Stimulated activated CD4-positive, alpha-beta T cell treated with anti-CD3 and anti-CD28 coated beads, Interleukin-15, amount 100 ng/mL, for 48 hours (primary cell): ENCODE data around the gene IFT122.
"Not testable (repeated sequence)": the region's sequence is repeated elsewhere in the genome, so short reads cannot be mapped to it uniquely, and the experiment has no call there.

ENCODE experiments used
- DNase-seq, 2 donors: peaks; one replicate each; pipeline ENCODE4 v3.0.0-alpha.2; 2020; ENCODE audit warnings: low read depth in 2 of 2

Gene IFT122

DNA sequence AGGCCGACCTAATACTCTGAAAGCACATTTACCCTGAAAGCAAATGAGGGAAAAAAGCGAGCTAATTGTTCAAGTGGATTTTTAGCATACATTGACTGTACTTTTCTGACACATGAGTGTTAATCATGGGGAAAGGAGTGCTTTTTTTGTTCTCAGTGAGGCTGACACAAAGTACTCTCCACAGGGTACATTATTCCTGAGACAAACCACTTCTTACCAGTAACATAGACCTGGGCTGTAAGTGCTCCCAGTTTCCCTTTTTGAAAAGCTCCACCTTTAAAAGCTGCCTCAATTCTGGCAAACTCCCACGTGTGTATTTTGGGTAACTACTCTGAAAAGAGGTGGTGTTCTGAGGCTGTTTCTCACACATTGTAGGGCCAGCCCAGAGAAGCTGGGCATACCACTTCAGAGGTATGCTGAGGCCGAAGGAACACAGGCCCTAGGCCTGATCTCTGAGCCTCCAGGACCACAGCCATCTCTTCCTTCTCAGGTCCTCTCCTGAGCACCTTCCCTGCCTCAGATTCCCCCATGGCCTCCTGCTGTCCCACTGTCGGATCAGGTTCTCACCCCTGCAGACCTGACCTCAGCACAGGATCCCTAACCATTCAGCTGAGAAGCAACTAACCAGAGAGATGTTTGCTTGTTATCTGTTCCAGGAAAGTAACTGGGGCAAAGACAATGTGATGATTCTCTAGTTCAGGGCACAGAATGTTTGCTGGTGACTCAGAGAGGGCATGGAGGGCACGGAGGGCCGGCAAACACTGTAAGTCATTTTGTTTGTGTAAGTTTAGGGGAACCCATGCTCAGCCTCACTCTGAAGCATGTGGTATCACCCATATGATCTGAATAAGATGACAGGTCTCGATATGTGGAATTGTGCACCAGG, 58.8 kb downstream of the IFT122 start:
- not testable (repeated sequence) for DNase-seq

DNA sequence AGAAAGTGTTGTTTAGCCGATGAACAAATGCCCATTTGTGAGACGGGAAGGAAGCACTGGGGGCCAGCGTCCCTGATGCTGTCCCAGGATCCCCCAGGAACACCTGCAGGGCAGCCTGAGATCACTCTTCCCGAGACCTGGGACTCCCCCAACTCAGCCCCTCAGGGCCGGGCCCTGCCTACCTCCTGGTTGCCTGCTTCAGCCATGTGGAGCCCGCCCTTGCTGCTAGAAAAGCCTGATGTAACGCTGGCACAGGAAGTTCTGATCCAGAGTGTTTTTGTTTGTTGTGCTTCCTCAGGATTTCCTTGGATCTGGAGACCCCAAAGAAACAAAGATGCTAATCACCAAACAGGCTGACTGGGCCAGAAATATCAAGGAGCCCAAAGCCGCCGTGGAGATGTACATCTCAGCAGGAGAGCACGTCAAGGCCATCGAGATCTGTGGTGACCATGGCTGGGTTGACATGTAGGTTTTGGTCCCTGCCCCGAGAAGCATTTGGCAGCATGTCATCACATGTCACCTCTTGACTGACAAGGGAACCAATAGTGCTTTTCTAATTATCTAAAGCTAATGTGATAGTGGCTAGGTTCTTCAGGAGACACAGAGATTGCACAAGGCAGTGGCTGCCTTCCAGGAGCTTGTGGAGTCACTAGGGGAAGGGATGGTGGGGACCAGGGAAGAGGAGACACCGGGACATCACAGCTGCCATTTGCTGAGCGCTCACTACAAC, 59.7 kb downstream of the IFT122 start:
- DNase-seq: not testable (repeated sequence)

- no peak for DNase-seq
Observed at GRCh38 chr3:129500334-129500658, 60.3 kb downstream of the IFT122 start.

GRCh38 chr3:129501630-129502029, 61.6 kb downstream of the IFT122 start:
- DNase-seq: no peak

DNA sequence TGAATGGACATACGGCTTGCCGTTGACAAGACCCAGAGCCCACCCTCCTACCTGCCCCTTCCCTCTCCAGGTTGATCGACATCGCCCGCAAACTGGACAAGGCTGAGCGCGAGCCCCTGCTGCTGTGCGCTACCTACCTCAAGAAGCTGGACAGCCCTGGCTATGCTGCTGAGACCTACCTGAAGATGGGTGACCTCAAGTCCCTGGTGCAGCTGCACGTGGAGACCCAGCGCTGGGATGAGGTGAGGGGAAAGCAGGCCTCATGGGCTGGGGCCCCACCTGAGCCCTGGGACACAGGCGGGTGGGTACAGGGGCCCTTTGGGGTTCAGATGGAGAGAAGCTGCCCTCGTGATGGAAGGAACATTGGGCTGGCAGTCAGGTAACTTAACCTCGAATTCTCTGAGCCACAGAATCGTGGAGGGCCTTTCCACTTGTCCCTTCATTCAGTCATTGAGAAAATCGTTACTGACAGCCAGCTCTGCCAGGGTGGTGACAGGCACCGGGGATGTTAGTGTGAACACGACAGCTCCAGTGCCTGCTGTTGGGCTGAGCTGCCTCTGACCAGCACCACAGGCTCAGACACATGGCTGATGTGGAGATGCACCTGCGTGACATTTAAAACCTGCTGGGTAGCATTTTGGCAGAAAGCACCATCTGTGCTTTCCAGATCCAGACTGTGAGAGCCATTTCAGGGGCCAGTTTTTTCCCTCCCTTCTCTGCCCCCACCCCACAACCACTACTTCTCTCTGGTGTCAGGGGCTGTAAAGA, 62.8 kb downstream of the IFT122 start:
- no peak for DNase-seq

- no peak for DNase-seq
Observed at GRCh38 chr3:129503471-129504291, 63.7 kb downstream of the IFT122 start.

- DNase-seq: no peak
Observed at GRCh38 chr3:129504471-129505100, 64.6 kb downstream of the IFT122 start.

DNA sequence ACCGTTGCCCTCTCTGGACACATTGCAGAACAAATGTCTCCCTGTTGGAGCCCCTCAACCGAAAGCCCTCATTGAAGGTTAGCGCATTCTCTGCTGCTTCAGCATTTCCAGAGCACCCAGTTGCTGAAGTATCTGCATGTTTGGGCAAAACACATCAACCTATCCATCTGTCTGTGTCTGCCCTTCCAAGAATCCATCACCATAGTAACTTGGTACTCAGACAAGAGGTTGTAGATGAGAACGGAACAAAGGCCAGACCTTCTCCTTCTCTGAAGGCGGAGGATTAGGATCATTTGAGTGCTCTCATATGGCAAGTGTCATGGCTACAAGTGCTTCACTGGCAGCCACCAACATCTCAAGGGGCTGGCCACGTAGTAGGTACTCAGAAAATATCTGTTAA, 65.3 kb downstream of the IFT122 start:
- no peak for DNase-seq

DNA sequence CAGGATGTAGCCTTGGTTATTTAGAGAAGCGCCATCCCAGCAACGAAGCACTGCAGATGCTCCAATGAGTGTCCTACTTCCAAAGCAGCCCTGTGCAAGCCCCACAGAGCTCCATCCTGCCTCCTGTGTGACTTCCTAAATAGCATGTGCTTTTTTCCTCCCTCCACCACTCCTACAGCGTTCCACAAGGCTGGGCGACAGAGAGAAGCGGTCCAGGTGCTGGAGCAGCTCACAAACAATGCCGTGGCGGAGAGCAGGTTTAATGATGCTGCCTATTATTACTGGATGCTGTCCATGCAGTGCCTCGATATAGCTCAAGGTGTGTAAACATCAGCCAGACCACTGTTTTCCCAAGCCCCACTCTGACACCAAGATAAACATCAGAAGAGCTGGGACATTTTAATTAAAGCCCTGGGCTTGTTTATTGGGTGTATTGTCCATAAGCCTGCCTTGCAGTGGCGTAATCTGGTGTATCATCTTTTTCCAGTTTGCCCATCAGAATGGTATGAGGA, 66.3 kb downstream of the IFT122 start:
- DNase-seq: no peak

DNA sequence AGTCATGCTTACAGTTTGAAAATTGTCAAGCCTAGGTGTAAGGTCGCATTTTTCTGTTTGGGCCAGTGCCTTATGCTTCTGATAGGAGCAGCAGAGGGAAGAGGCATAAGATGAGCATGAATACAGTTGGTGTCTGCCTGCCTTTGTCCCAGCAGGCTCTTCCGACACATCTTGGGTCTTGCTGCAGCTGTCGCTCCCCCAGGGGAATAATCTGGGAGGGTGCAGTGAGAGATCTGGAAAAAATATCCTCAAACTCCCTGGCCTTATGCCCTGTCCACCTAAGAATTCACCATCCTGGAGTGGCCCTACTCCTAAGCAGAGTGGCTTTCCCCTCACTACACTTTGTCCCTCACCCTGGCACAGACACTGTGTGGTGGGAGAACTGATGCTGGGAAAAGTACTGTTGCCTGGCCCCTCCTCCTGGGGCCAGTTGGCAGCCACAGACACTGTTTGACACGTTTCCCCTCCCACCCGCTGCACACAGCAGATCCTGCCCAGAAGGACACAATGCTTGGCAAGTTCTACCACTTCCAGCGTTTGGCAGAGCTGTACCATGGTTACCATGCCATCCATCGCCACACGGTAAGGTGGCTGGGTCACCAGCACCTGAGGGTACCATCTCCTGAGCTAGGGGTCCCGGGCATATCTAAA, 67.3 kb downstream of the IFT122 start:
- no peak for DNase-seq

DNA sequence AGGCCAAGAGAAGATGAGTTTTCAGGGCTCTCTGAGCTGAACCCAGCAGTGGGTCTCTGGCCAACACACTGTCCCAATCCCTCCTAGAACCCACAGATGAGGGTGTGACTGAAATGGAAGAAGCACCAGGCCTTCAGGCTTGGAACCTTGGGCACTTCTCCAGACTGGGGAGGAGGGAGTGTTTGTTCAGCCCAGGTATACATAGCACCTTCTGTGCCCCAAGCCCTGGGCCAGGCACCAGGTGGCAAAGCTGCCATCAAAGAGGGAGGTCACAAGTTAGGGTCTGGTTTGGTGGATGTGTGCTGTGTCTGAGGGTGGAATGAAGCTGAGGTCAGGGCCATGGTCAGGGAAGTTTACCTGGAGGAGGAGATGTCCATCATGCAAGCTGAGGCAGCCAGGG, 72.6 kb downstream of the IFT122 start:
- no peak for DNase-seq

- DNase-seq: no peak
Observed at GRCh38 chr3:129513705-129514104, 73.7 kb downstream of the IFT122 start.

- DNase-seq: no peak
Observed at GRCh38 chr3:129514110-129514509, 74.1 kb downstream of the IFT122 start.

- no peak for DNase-seq
Observed at GRCh38 chr3:129514563-129514962, 74.5 kb downstream of the IFT122 start.

DNA sequence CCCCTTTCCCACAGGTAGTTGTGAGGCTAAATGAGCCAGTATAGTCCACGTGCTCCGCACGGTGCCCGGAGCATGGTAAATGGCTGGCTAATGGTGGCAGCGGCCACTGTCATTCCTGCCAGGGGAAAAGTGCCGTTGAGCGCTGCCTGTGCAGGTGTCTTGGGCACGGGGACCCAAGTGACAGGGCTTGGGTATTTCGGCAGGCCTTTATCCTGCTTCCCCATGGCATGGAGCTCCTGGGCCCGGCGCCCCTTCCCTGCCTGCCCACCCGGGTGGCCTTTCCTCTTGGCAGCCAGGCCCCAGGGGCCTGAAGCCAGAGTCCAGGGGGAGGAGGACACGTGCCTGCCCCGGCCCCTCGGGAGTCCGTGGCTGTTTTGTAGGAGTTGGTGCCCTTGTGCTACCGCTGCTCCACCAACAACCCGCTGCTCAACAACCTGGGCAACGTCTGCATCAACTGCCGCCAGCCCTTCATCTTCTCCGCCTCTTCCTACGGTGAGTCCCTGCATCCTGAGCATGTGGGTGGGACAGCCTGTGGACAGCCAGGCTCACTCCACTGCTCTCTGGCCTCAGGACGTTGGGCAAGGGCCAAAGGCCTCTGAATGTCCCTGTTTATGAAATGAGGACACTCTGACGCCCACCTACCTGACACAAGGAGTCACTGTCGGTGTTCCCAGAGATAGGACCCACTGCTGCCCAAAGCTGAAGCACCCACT, 75.2 kb downstream of the IFT122 start:
- DNase-seq: not testable (repeated sequence)

- DNase-seq: not testable (repeated sequence)
Observed at GRCh38 chr3:129515821-129516432, 75.9 kb downstream of the IFT122 start.

GRCh38 chr3:129517516-129517915, 77.5 kb downstream of the IFT122 start:
- DNase-seq: no peak

- DNase-seq: no peak
Observed at GRCh38 chr3:129518038-129518561, 78.1 kb downstream of the IFT122 start.

- no peak for DNase-seq
Observed at GRCh38 chr3:129518581-129518980, 78.6 kb downstream of the IFT122 start.
